HEK293T (cell line): ENCODE measurements around the gene KCNJ10.

ENCODE experiments used
- CTCF ChIA-PET: fragments of 350-600 bp; formaldehyde crosslinking; extraction: SDS; loops from one replicate; lab custom pipeline; 2021; ENCODE audit warnings: antibody characterized with exemption, inconsistent platforms; lab: Yijun Ruan, JAX
- POLR2A ChIA-PET: fragments of 350-600 bp; formaldehyde crosslinking; extraction: SDS; loops from one replicate; lab custom pipeline; 2020; ENCODE audit warnings: antibody characterized with exemption, inconsistent platforms; lab: Yijun Ruan, JAX
- DNase-seq: peaks from one replicate; pipeline ENCODE4 v3.0.0; 2012; ENCODE audit warnings: mixed read lengths; ENCODE audit errors: extremely low spot score
- ARNT ChIP-seq: fragments of 450-650 bp; IDR thresholded peaks from 2 replicates; pipeline ENCODE4 v1.6.1; 2017; ENCODE audit warnings: mild to moderate bottlenecking
- BHLHE40 ChIP-seq: fragments of 450-650 bp; IDR thresholded peaks from 2 replicates; pipeline ENCODE4 v1.6.1; 2016; ENCODE audit warnings: mild to moderate bottlenecking, moderate library complexity, borderline replicate concordance
- CTBP1 ChIP-seq: fragments of 450-650 bp; IDR thresholded peaks from 2 replicates; pipeline ENCODE4 v1.6.1; 2016; ENCODE audit warnings: borderline replicate concordance
- ELF4 ChIP-seq: fragments of 450-650 bp; IDR thresholded peaks from 2 replicates; pipeline ENCODE4 v1.6.1; 2017; ENCODE audit warnings: antibody characterized with exemption
- FOXA1 ChIP-seq: fragments of 450-650 bp; IDR thresholded peaks from 2 replicates; pipeline ENCODE4 v1.6.1; 2016; ENCODE audit warnings: mild to moderate bottlenecking
- FOXK2 ChIP-seq: fragments of 450-650 bp; IDR thresholded peaks from 2 replicates; pipeline ENCODE4 v1.6.1; 2016; ENCODE audit warnings: mild to moderate bottlenecking
- FOXM1 ChIP-seq: fragments of 450-650 bp; IDR thresholded peaks from 2 replicates; pipeline ENCODE4 v1.6.1; 2017; ENCODE audit warnings: mild to moderate bottlenecking, borderline replicate concordance
- HDGF ChIP-seq: fragments of 450-650 bp; IDR thresholded peaks from 2 replicates; pipeline ENCODE4 v1.6.1; 2017; ENCODE audit warnings: antibody characterized with exemption, borderline replicate concordance
- L3MBTL2 ChIP-seq: fragments of 450-650 bp; conservative IDR thresholded peaks from 2 replicates; pipeline ENCODE4 v1.6.1; 2016; ENCODE audit warnings: mild to moderate bottlenecking
- LEF1 ChIP-seq: fragments of 450-650 bp; IDR thresholded peaks from 2 replicates; pipeline ENCODE4 v1.6.1; 2017; ENCODE audit warnings: mild to moderate bottlenecking, borderline replicate concordance
- NFRKB ChIP-seq: fragments of 450-650 bp; IDR thresholded peaks from 2 replicates; pipeline ENCODE4 v1.6.1; 2016; ENCODE audit warnings: mild to moderate bottlenecking, moderate library complexity
- SP1 ChIP-seq: fragments of 450-650 bp; IDR thresholded peaks from 2 replicates; pipeline ENCODE4 v1.6.1; 2017
- SUZ12 ChIP-seq: fragments of 450-650 bp; IDR thresholded peaks from 2 replicates; pipeline ENCODE4 v1.6.1; 2016; ENCODE audit warnings: mild to moderate bottlenecking
- TARDBP ChIP-seq: fragments of 450-650 bp; IDR thresholded peaks from 2 replicates; pipeline ENCODE4 v1.6.1; 2016
- ZNF384 ChIP-seq: fragments of 450-650 bp; IDR thresholded peaks from 2 replicates; pipeline ENCODE4 v1.6.1; 2016
- TF ChIP-seq, protein P1 (sequence below): fragments of 450-650 bp; IDR thresholded peaks from 2 replicates; pipeline ENCODE4 v1.6.1; 2016

The KCNJ10 gene

DNA sequence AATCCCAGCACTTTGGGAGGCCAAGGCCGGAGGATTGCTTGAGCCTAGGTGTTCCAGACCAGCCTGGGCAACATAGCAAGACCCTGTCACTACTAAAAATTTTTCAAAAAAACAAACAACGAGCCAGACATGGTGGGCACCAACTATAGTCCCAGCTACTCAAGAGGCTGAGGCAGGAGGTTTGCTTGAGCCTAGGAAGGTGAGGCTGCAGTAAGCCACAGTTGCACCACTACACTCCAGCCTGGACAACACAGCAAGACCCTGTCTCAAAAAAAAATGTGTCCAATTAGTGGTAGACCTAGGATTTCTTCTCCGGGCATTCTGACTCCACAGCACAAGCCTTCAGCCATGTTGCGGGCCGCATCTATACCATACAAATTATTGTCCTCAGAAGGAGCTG lies 35.2 kb upstream of the KCNJ10 start:
- POLR2A ChIA-PET: no interaction called here
- CTCF ChIA-PET: interaction anchor here (0.5 to 2.7 kb wide), 4 partner anchors 42 to 187 kb away, joined by 3 to 15 read pairs (median 4); no protein-coding TSS in a partner anchor
- no peak for DNase-seq
- no peak for TF ChIP-seq ZNF384
- no peak for TF ChIP-seq SUZ12
- no peak for TF ChIP-seq HDGF
- no peak for TF ChIP-seq FOXK2

DNA sequence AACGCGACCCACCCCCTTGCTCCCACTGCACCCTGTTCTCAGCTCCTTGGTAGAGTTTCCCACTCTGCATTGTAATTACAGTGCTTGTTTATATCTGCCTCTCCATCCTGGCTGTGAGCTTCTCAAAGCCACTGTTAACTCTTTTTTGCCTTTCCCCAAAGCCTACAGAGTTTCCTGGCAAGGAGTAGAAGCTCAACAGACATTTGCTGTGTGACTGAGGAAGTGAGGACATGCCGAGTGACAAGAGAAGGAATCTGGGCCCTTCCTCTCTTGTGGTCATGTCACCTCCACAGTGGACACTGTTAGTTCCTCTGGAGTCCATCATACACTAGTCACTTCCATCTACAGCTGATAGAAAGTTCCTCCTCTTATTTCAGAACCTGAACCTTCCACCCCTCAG lies 34.5 kb upstream of the KCNJ10 start:
- TF ChIP-seq ZNF384 (no peak), FOXA1 (no peak), SP1 (no peak), ELF4 (no peak), FOXK2 (no peak), TARDBP (no peak), FOXM1 (no peak), HDGF (no peak), LEF1 (no peak)
- ChIA-PET CTCF (interaction anchor here (1.1 to 2.7 kb wide), 3 partner anchors 89 to 187 kb away, joined by 4 to 15 read pairs (median 5); no protein-coding TSS in a partner anchor), POLR2A (interaction anchor here (0.6 kb wide), 1 partner anchor 273 kb away, joined by 4 read pairs; no protein-coding TSS in a partner anchor)
- DNase-seq: no peak

DNA sequence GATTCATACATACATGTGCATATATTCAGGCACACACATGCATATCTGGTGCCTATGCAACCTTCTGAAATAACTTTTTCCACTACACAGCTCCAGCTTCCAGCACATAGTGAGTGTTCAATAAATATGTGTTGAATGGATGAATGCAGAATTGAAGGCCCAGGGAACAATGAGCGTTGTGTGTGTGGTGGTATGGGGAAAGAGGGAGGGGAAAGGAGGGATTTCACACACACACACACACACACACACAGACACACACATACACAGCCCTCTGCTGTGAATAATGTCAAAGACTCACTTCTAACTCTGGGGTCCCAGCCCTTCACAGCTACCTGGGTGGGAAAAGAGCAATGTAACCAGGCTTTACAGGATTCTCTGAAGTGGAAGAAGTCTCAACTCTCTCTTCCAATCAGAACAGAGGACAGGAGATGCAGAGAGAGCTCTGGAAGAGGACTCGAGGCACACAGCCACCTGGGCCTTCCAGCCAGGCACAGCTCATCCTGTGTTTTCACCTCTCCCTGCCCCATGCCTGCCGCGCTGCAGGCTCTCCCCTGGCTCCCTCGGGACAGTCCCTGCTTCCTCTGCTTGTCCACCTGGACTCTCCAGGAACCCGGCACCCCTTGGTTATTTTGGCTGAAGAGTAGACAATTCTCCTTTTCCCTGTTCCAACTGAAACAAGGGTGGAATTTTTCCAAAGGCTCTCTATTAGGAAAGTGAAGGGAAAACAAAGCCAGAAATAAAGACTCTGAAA lies 33.9 kb upstream of the KCNJ10 start:
- DNase-seq: no peak
- ChIA-PET CTCF (interaction anchor here (0.6 to 2.7 kb wide), 4 partner anchors 89 to 188 kb away, joined by 4 to 15 read pairs (median 6); no protein-coding TSS in a partner anchor), POLR2A (interaction anchor here (0.6 to 0.9 kb wide), 2 partner anchors 159 to 273 kb away, joined by 4 read pairs; partner anchors contain the start of gene DCAF8)
- TF ChIP-seq BHLHE40 (no peak), NFRKB (no peak), HDGF (no peak), LEF1 (no peak), L3MBTL2 (no peak), SUZ12 (no peak), ZNF384 (no peak)

DNA sequence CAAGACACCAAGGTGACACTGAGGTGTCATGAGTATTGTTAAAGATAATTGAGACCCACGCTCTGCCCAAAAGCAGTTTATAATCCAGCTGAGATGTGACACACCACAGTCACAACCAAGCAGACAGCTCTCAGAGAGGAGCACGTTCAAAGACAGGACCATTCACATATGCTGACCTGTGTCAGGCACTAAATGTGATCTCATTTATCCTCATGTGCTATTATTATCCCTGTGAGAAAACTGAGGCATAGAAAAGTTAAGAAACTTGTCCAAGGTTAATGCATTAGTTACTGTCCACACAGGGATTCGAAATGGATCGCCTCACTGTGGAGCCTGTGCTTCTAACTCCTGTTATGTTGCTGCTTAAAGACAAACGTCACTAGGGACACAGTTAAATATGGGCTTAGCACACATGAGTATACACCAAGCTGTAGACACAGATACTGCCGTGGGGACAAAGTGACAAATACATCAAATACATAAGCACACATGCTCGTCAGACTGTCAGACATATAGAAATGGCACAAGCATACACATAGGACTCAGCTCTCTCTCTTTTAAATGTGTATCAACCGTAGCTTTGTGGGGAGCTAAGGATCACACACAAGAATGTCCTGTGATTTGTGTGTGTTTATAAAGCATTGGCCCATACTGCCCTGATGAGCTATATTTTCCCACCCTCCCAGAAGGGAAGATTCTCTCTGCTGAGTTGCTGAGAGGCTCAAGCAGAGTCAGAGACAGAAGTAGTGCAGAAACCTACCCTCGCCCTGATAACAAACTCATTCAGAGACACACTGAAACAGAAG lies 32.0 kb upstream of the KCNJ10 start:
- no peak for TF ChIP-seq ZNF384
- TF ChIP-seq, protein P1, sequence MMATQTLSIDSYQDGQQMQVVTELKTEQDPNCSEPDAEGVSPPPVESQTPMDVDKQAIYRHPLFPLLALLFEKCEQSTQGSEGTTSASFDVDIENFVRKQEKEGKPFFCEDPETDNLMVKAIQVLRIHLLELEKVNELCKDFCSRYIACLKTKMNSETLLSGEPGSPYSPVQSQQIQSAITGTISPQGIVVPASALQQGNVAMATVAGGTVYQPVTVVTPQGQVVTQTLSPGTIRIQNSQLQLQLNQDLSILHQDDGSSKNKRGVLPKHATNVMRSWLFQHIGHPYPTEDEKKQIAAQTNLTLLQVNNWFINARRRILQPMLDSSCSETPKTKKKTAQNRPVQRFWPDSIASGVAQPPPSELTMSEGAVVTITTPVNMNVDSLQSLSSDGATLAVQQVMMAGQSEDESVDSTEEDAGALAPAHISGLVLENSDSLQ: no peak
- TF ChIP-seq FOXA1: no peak
- TF ChIP-seq L3MBTL2: no peak
- TF ChIP-seq BHLHE40: no peak
- no peak for TF ChIP-seq FOXM1
- POLR2A ChIA-PET: interaction anchor here (0.6 to 1.2 kb wide), 3 partner anchors 91 to 308 kb away, joined by 3 read pairs; no protein-coding TSS in a partner anchor
- CTCF ChIA-PET: interaction anchor here (0.6 to 3.1 kb wide), 12 partner anchors 9 to 274 kb away, joined by 3 to 25 read pairs (median 6); partner anchors contain the start of genes PEA15 and PEX19
- DNase-seq: no peak

DNA sequence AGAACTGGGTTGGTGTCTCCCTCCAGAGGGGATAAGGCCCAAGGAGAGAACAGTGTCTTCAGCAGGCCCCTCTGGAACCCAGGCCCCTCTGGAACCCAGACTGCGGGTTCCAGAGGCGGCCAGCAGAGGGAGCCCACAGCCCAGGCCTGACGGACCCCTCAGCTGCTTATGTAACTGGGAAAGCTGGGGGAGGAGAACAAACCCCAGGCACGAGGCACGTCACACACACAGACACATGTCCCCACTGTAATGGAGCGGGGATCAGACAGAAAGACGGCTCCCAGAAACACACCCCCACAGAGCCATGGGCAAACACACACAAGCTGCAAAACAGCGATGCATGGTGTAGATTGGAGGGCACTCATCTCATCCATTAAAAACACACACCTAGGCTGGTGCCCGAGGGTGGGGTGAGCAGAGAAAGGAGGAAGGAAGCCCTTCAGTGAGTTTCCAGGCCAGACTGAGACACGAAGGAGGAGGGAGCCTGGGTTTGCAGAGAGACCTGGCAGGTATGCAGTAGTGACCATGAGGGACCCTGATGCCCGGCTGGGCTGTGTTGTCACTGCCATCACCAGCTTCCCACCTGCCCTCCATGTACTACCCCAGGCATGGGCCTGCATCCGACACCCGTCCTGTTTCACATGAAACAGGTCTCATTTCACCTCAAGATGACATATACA lies 31.2 kb upstream of the KCNJ10 start:
- 0 out of 2 replicates have a peak, but pooled peaks have one; percentile 24 for TF ChIP-seq ARNT
- TF ChIP-seq L3MBTL2: peak; percentile 82
- no peak for TF ChIP-seq FOXK2
- no peak for TF ChIP-seq SP1
- peak; percentile 88 for DNase-seq
- ChIA-PET CTCF (interaction anchor here (0.5 to 3.1 kb wide), 14 partner anchors 9 to 996 kb away, joined by 3 to 25 read pairs (median 6); partner anchors contain the start of genes PEA15 and PEX19), POLR2A (interaction anchor here (0.7 to 1.2 kb wide), 2 partner anchors 92 to 308 kb away, joined by 3 read pairs; no protein-coding TSS in a partner anchor)

DNA sequence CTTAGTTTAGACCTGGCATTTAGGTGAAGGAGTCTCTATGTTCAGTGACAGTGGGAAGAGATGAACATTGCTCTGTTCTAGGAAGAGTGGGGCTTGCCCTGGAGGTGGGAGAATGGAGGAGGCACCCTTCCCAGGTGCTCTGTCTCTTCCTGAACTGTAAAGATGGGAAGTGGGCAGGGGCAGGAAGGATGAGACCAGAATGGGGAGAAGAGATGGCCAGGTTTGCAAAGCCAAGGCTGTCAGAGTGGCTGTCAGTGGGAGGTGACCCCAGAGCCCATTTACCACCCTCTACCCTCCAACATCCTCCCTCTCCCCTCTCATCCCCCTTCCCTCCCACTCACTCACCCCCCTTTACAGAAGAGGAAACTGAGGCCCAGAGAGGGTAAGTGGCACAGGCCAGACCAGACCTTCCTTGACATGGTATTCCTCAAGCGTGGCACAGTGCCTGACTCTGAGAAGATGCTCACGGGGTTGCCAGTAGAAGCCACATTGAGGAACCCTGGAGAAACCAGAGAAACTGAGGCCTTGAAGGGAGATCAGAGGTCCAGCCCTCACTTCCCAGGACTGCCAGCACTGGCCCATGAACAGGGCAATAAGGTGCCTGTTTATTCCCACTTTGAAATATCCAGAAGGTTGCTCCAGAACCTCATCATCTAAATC lies 29.9 kb upstream of the KCNJ10 start:
- TF ChIP-seq ELF4: no peak
- POLR2A ChIA-PET: no interaction called here
- CTCF ChIA-PET: interaction anchor here (0.7 to 3.1 kb wide), 9 partner anchors 13 to 276 kb away, joined by 3 to 25 read pairs (median 7); no protein-coding TSS in a partner anchor
- no peak for DNase-seq

DNA sequence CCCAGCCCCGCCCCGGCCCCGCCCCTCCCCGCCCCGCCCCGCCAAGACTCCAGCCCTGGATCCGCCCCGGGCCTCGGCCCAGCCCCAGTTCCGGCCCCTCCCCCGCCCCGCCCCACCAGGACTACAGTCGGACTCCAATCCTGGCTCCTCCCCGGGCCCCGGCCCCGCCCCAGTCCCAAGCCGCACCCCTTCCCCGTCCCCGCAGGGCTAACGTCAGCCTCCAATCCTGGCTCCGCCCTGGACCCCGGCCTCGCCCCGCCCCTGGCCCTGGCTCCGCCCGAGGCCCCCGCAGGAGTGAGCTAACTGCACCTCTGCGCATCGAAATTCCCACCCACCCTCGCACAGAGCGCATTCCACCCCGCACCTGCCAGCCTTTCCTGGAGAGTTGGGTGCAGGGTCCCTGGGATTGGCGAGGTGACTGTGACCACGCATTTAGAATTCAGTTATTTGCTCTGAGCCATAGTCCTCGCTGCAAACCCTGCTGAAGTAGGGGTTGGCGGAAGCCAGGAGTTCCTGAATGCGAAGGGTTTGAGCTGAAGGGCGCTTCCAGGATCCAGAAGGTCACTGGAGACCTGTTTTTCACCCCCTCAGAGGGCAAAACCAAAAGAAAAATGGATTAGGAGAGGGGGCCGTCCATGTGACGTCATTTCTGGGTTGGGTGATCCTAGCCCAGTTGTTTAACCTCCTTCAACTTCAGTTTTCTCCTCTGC lies 29.0 kb upstream of the KCNJ10 start:
- POLR2A ChIA-PET: no interaction called here
- peak; percentile 100 for DNase-seq
- CTCF ChIA-PET: interaction anchor here (0.7 to 2.3 kb wide), 6 partner anchors 13 to 283 kb away, joined by 3 to 20 read pairs (median 5); no protein-coding TSS in a partner anchor
- TF ChIP-seq CTBP1 (no peak), L3MBTL2 (peak; percentile 47; the same call in 1 of the 2 replicates), FOXM1 (no peak), SUZ12 (no peak)
